HG03103 (cell line): ENCODE results near the gene COL3A1.

Experiments used
- ATAC-seq: cut with Tn5 transposase; IDR thresholded peaks from one replicate; pipeline ENCODE4 v1.9.1; 2021; ENCODE audit warnings: low read depth; ENCODE audit not compliant: unreplicated experiment

The COL3A1 gene

GRCh38 chr2:188975497-188976102 is 1.4 kb downstream of the COL3A1 start:
- ATAC-seq = no peak

- ATAC-seq = no peak
Measured at GRCh38 chr2:188976545-188977268, 2.5 kb downstream of the COL3A1 start.

DNA sequence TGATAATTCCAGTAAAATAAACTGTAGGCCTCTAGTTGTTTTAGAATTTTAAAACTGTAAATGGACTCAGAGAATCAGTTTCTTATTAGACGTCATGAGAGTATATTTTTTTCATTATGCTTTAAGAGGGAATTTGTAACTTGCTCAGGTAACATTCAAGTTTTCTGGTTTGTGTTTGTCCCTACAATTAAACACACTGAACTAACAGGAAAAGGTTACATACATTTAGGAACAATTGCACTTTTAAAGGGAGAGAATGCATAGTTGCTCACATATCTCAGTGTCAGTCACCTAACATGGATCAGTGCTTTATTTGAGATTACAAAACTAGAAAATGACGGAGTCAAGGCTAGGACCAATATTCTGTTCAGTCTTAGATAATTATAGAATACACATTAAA is 3.1 kb downstream of the COL3A1 start:
- no peak for ATAC-seq

DNA sequence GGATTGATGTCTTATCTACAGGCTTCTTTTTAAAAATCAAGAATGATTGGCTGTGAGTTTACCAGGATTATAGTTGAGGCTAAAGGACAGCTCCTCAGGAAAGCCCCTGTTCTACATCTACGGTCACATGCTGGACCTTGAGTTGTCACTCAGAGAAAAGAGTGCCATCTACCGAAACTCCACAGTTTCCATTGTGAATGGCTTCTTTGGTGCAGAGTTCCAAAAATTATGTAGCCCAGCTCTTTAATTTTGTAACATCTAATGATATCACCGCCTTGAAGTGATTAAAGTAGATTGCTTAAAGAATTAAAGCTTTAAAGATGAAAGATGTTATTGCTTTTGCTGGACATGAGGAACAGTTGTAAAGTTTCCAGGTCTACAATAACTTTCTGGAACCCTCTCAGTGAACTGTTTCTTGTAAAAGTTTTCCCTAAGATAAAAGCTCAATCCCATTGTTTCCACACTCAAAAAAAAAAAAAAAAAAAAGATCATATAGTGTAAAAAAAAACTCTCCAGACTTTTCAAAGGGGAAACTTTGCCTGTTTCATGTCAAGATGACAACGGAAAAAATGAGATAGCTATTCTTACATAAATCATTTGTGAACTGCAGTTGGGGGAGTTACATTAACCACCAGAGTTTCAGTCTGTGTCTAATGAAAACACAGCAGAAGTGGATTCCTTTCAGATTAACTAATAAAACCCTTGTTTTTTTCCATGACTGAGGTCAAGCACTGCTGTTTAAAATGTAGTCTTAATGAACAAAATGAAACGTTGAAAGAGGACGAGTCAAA is 4.3 kb downstream of the COL3A1 start:
- ATAC-seq = peak; percentile 68

DNA sequence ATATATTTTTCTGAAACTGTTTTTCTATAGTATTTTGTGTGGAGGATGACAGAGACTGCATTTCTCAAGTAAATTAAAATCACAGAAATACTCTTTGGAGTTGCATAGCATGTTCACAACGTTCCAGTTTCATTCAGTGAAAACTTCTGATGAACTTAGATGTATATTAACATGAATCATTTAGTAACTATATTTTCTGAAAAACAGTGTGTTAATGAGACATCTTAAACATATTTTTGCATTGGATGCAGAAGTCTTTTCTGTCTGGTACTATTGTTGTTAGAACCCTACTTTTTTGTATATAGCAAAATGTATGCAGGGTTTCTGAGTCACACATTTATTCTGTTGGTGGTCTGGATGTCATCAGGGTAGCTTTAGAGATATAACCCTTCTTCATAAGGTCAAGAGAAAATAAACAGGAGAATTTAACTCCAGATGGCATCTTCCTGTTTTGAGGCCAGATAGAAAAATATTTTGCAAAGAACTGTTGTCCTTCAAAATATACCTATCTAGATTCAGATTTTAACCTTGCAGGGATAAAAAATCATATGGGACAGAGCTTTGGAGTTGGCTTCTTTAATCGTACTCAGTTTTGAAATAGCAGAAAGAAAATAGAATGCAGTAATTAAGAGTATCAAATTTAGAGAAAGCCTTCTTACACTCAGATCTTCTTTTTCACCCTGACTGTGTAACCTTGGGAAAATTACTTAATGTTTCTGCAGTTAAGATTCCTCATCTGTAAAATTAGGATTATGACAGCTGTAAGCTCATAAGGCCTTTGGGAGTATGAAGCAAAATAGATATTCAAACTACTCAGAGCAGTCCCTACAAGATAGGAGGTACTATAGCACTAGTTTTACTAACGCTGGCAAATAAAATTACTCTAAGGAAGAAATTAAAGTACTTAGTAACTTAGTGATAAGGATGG is 5.3 kb downstream of the COL3A1 start:
- ATAC-seq = no peak

DNA sequence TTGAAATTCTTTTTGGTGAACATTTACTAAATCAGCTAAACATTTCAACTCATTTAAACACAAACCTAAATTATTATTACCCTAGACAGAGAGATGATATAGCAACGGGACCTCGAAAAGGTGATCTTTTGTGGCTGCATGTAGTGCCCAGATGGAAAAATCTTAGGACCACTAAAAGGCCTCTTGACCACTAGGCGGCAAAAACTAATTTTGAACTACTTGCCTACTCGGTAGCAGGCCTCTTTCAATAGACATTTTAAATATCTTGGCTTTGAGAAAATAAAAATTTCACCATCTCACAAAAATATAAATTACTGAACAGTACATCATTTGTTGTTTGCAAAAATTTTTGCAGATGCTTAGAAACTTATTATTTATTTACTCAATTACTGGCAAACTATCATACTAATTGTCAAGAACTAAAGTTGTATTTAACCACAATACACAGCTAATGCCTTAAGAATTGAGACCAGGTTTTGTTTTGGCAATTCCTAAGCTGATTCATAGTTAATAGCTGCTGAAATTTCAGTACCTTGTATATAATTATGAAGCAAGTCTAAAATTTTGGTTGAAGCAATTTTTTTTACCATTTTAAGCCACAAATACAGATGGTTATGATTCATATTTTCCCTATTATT is 9.4 kb downstream of the COL3A1 start:
- no peak for ATAC-seq

GRCh38 chr2:188984065-188984491 is 9.9 kb downstream of the COL3A1 start:
- ATAC-seq = no peak

- no peak for ATAC-seq
Measured at GRCh38 chr2:188984680-188985079, 10.5 kb downstream of the COL3A1 start.

GRCh38 chr2:188986839-188987238 is 12.7 kb downstream of the COL3A1 start:
- no peak for ATAC-seq

- ATAC-seq = no peak
Measured at GRCh38 chr2:188993247-188993646, 19.1 kb downstream of the COL3A1 start.

- ATAC-seq = no peak
Measured at GRCh38 chr2:188997263-188997662, 23.1 kb downstream of the COL3A1 start.

- no peak for ATAC-seq
Measured at GRCh38 chr2:189000221-189000620, 26.0 kb downstream of the COL3A1 start.

DNA sequence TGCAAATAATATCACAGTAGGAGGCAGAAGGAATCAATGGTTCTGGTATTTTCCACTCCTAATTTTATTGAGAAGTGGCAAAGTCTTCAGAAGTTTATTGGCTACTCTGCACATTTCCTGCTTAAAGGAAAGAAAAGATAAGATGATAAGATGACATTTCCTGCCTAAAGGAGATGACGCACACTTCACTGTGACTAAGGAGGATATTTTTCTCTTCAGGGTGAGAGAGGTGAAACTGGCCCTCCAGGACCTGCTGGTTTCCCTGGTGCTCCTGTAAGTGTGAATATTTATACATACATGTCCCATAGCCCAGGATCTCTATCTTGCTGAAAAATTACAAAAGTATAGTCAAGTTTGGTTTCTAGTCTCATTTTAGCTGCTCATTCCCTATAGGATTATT is 27.9 kb downstream of the COL3A1 start:
- no peak for ATAC-seq

GRCh38 chr2:189008555-189009262 is 34.5 kb downstream of the COL3A1 start:
- ATAC-seq = no peak

DNA sequence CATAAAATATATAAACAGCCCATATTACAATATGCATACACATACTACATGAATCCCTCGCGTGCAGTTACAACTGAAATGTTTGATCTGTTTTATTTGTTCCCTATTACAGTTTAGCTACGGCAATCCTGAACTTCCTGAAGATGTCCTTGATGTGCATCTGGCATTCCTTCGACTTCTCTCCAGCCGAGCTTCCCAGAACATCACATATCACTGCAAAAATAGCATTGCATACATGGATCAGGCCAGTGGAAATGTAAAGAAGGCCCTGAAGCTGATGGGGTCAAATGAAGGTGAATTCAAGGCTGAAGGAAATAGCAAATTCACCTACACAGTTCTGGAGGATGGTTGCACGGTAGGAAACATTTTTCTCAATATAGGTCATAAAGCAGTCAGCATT is 36.4 kb downstream of the COL3A1 start:
- no peak for ATAC-seq

- ATAC-seq = no peak
Measured at GRCh38 chr2:189012351-189012750, 38.2 kb downstream of the COL3A1 start.

- ATAC-seq = no peak
Measured at GRCh38 chr2:189013031-189013430, 38.9 kb downstream of the COL3A1 start.

- ATAC-seq = no peak
Measured at GRCh38 chr2:189013671-189014448, 39.7 kb downstream of the COL3A1 start.
